Body of pancreas (tissue), 4 donors: ENCODE measurements around the gene HSFX1.
"Not testable (repeated sequence)": the region's sequence is repeated elsewhere in the genome, so short reads cannot be mapped to it uniquely, and the experiment has no call there.

ENCODE experiments used
- POLR2A ChIP-seq, 3 donors: fragments of 450-650 bp; IDR thresholded peaks; one replicate each; pipeline ENCODE4 v1.6.1; 2016; ENCODE audit warnings: antibody characterized with exemption in 3 of 3, mild to moderate bottlenecking in 2 of 3
- TF ChIP-seq, protein P1 (sequence below), 7 experiments: fragments of 450-650 bp in 4 of 7; fragments of 200-600 bp in 3 of 7; sonication (generic) in 3 of 7; IDR thresholded peaks; one replicate each; pipeline ENCODE4 v1.5.1; 2016 to 2019; ENCODE audit warnings: antibody characterized with exemption in 7 of 7

- TF ChIP-seq POLR2A (IDR thresholded peaks at IDR 0.05) = not testable (repeated sequence)
- TF ChIP-seq, protein P1, sequence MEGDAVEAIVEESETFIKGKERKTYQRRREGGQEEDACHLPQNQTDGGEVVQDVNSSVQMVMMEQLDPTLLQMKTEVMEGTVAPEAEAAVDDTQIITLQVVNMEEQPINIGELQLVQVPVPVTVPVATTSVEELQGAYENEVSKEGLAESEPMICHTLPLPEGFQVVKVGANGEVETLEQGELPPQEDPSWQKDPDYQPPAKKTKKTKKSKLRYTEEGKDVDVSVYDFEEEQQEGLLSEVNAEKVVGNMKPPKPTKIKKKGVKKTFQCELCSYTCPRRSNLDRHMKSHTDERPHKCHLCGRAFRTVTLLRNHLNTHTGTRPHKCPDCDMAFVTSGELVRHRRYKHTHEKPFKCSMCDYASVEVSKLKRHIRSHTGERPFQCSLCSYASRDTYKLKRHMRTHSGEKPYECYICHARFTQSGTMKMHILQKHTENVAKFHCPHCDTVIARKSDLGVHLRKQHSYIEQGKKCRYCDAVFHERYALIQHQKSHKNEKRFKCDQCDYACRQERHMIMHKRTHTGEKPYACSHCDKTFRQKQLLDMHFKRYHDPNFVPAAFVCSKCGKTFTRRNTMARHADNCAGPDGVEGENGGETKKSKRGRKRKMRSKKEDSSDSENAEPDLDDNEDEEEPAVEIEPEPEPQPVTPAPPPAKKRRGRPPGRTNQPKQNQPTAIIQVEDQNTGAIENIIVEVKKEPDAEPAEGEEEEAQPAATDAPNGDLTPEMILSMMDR (IDR thresholded peaks at IDR 0.05) = not testable (repeated sequence)
Measured at GRCh38 chrX:149781727-149782126, 7.9 kb downstream of the HSFX1 start, which contains the start of gene MAGEA9.
